MCF 10A (cell line): Measurements from ENCODE around the gene FAM9A. TPM values are rescaled to one million over a fixed set of nuclear protein-coding genes. Genes with fewer than 3 reads are reported as not detected.
A peak's percentile ranks its signal among the peaks of the same experiment; 100 is the strongest.

Experiments
- BruUV-seq: library from RNA; stranded (reverse); fragments of 400-500 nt; replicated peaks from 2 replicates; lab custom pipeline; 2021; lab: Mats Ljungman, UMichigan
- CTCF ChIA-PET: fragments of 300-600 bp; sonication (Branson Sonifier 250); formaldehyde crosslinking; extraction: SDS; loops from one replicate; lab custom pipeline; 2021; ENCODE audit warnings: antibody characterized with exemption, inconsistent platforms; lab: Yijun Ruan, JAX
- POLR2A ChIA-PET: fragments of 300-600, 350-650 bp; sonication (Branson Sonifier 250); formaldehyde crosslinking; extraction: SDS; loops from one replicate; lab custom pipeline; 2020; ENCODE audit warnings: antibody characterized with exemption, inconsistent platforms; lab: Yijun Ruan, JAX
- DNase-seq: peaks from one replicate; pipeline ENCODE4 v3.0.0-alpha.2; 2018; ENCODE audit not compliant: unreplicated experiment
- H3K27ac Mint-ChIP-seq: one replicate; pipeline ENCODE4 v1.8.0; 2022; ENCODE audit warnings: mild to moderate bottlenecking, low read depth, mixed read lengths; ENCODE audit not compliant: unreplicated experiment
- H3K27me3 Mint-ChIP-seq: one replicate; pipeline ENCODE4 v1.8.0; 2022; ENCODE audit warnings: mixed read lengths; ENCODE audit not compliant: insufficient read depth, unreplicated experiment
- H3K36me3 Mint-ChIP-seq: one replicate; pipeline ENCODE4 v1.8.0; 2022; ENCODE audit warnings: mild to moderate bottlenecking, moderate library complexity, mixed read lengths; ENCODE audit not compliant: insufficient read depth, unreplicated experiment
- H3K4me1 Mint-ChIP-seq: one replicate; pipeline ENCODE4 v1.8.0; 2022; ENCODE audit warnings: mixed read lengths; ENCODE audit not compliant: insufficient read depth, unreplicated experiment
- H3K4me3 Mint-ChIP-seq: one replicate; pipeline ENCODE4 v1.8.0; 2022; ENCODE audit warnings: mild to moderate bottlenecking, moderate library complexity, mixed read lengths; ENCODE audit not compliant: unreplicated experiment
- H3K9me3 Mint-ChIP-seq: one replicate; pipeline ENCODE4 v1.8.0; 2022; ENCODE audit warnings: mixed read lengths; ENCODE audit not compliant: unreplicated experiment
- intact Hi-C: fragments of 100-400 bp; cut with micrococcal nuclease; formaldehyde crosslinking; loops from 2 replicates; pipeline ENCODE4 v1.14.1; 2022
- total RNA-seq: library from RNA; stranded (reverse); gene quantifications from 2 replicates; pipeline ENCODE4 v1.2.3, GENCODE V29; 2022
- TF ChIP-seq, protein P1 (sequence below): fragments of 200-600 bp; IDR thresholded peaks from one replicate; pipeline ENCODE4 v1.8.0; 2022; ENCODE audit warnings: antibody characterized with exemption, mild to moderate bottlenecking; ENCODE audit not compliant: unreplicated experiment

FAM9A gene
- total RNA-seq, 1 experiment from 2014 or later, result not detected

DNA sequence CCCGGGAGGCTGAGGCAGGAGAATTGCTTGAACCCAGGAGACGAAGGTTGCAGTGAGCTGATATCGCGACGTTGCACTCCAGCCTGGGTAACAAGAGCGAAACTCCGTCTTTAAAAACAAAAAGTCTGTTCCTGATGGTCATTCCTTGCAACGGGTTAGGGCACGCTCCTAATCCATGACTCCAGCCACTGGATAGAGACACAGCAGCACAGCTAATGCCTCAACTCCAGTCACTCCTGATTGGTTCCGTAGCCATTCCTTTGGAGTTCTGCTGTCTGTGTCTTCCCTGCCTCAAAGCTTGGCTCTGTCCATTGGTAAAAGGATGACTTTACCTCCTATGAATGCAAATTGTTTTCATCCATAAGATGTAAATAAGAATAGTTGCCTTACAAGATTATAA lies 44.3 kb upstream of the FAM9A start:
- ChIA-PET CTCF (interaction anchor here (0.6 kb wide), 1 partner anchor 22 kb away, joined by 3 read pairs; no protein-coding TSS in a partner anchor), POLR2A (no interaction called here)
- peaks cover 10% of the 10 kb centered on the region for H3K4me1 Mint-ChIP-seq
- TF ChIP-seq, protein P1, sequence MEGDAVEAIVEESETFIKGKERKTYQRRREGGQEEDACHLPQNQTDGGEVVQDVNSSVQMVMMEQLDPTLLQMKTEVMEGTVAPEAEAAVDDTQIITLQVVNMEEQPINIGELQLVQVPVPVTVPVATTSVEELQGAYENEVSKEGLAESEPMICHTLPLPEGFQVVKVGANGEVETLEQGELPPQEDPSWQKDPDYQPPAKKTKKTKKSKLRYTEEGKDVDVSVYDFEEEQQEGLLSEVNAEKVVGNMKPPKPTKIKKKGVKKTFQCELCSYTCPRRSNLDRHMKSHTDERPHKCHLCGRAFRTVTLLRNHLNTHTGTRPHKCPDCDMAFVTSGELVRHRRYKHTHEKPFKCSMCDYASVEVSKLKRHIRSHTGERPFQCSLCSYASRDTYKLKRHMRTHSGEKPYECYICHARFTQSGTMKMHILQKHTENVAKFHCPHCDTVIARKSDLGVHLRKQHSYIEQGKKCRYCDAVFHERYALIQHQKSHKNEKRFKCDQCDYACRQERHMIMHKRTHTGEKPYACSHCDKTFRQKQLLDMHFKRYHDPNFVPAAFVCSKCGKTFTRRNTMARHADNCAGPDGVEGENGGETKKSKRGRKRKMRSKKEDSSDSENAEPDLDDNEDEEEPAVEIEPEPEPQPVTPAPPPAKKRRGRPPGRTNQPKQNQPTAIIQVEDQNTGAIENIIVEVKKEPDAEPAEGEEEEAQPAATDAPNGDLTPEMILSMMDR, result no peak
- H3K9me3 Mint-ChIP-seq, result peaks cover 8% of the 10 kb centered on the region
- no peak for DNase-seq
- H3K27me3 Mint-ChIP-seq, result no peaks in the 10 kb centered on the region
- no peaks in the 10 kb centered on the region for H3K36me3 Mint-ChIP-seq
- intact Hi-C loops, result no loop called here
- no peak overlapping the region for H3K27ac Mint-ChIP-seq
- no TSS peak for BruUV-seq
- H3K4me3 Mint-ChIP-seq, result no peak overlapping the region

DNA sequence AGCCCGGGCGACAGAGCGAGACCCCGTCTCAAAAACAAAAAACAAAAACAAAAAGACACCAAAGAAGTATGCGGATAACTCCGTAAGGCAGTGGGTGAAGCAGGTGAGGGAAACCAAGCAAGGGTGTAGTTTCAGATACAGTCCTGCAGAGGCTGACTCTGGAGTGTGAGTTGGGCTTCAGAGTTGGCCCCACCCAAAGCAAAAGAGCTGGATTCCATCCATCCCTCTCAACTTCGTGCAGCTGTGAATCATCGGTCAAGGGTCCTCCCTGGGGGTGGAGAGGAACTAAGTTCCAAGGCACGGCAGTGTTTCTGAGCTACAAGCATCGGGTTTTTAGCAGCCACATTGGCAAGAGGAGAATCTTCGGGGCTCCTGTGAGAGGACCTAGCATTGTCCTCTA lies 43.9 kb upstream of the FAM9A start:
- Mint-ChIP-seq H3K27ac (no peak overlapping the region), H3K27me3 (no peaks in the 10 kb centered on the region), H3K9me3 (peaks cover 8% of the 10 kb centered on the region), H3K4me1 (peaks cover 10% of the 10 kb centered on the region), H3K36me3 (no peaks in the 10 kb centered on the region), H3K4me3 (no peak overlapping the region)
- BruUV-seq, result no TSS peak
- intact Hi-C loops, result no loop called here
- DNase-seq, result peak; percentile 45
- TF ChIP-seq, protein P1, result no peak
- ChIA-PET POLR2A (no interaction called here), CTCF (interaction anchor here (0.6 to 0.8 kb wide), 2 partner anchors 22 to 106 kb away, joined by 3 read pairs; no protein-coding TSS in a partner anchor)

DNA sequence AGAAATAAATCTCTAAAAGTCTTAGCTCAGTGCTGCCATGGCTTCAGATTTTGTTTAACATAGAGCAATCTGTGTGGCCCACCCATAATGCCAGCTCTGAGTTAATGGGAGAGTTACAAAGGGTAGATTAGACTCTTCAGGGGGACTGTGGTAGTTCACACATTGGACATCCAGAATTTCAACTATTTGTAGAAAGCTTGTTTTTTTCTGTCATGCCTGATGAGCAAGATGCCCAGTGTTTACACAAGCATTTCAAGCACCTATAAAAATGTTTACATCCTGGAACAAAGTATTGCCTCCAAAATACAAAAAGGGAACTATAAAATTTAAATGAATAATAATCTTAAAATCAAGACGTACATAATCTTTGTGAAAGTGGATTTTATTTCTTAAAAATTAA lies 43.0 kb upstream of the FAM9A start:
- Mint-ChIP-seq H3K4me3 (no peak overlapping the region), H3K4me1 (peaks cover 10% of the 10 kb centered on the region), H3K36me3 (no peaks in the 10 kb centered on the region), H3K9me3 (peaks cover 8% of the 10 kb centered on the region), H3K27ac (no peak overlapping the region), H3K27me3 (no peaks in the 10 kb centered on the region)
- ChIA-PET POLR2A (no interaction called here), CTCF (interaction anchor here (0.8 to 1.1 kb wide), 2 partner anchors 9 to 28 kb away, joined by 3 read pairs; no protein-coding TSS in a partner anchor)
- DNase-seq, result no peak
- intact Hi-C loops, result no loop called here
- BruUV-seq, result no TSS peak
- TF ChIP-seq, protein P1, result no peak

DNA sequence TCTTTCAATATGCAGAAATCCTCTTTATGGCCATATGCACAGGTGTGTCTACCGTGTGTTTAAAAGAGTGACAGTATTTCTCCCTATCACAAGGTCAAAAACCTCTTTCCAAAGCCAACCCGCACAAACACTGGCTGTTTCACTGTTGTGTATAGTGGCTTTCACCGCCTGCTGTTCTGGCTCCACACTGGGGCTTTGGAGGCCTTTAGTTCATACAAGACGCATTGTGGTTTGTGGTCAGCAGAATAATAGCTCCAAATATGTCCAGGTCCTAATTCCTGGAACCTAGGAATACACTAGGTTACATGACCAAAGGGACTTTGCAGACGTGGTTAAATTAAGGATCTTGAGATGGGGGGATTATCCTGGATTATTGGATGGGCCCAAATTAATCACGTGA lies 40.7 kb upstream of the FAM9A start:
- DNase-seq, result no peak
- H3K4me1 Mint-ChIP-seq, result no peaks in the 10 kb centered on the region
- peaks cover 14% of the 10 kb centered on the region for H3K9me3 Mint-ChIP-seq
- H3K4me3 Mint-ChIP-seq, result no peak overlapping the region
- peaks cover 13% of the 10 kb centered on the region for H3K27me3 Mint-ChIP-seq
- CTCF ChIA-PET, result interaction anchor here (1.1 kb wide), 1 partner anchor 27 kb away, joined by 3 read pairs; no protein-coding TSS in a partner anchor
- no peak overlapping the region for H3K27ac Mint-ChIP-seq
- H3K36me3 Mint-ChIP-seq, result no peaks in the 10 kb centered on the region
- POLR2A ChIA-PET, result interaction anchor here (0.6 kb wide), 1 partner anchor 531 kb away, joined by 3 read pairs; no protein-coding TSS in a partner anchor
- no TSS peak for BruUV-seq
- TF ChIP-seq, protein P1, result no peak
- intact Hi-C loops, result no loop called here
